RWPE2 (cell line): ENCODE results near the gene APCDD1L.
"Not testable (repeated sequence)": the region's sequence is repeated elsewhere in the genome, so short reads cannot be mapped to it uniquely, and the experiment has no call there.

Experiments used
- ATAC-seq: fragments of 200-7000 bp; cut with Tn5 transposase; 3 replicates; pipeline ENCODE4 v1.9.1; 2021; ENCODE audit warnings: low read depth
- DNase-seq: peaks from one replicate; pipeline ENCODE4 v3.0.0-alpha.2; 2020; ENCODE audit warnings: low spot score
- H3K27ac ChIP-seq: fragments of 450-650 bp; 2 replicates; pipeline ENCODE4 v1.5.1; 2017; ENCODE audit warnings: mild to moderate bottlenecking; ENCODE audit not compliant: poor library complexity, severe bottlenecking
- H3K27me3 ChIP-seq: fragments of 250-450 bp; sonication (Bioruptor Pico); 2 replicates; pipeline ENCODE4 v1.5.1; 2021; ENCODE audit warnings: mild to moderate bottlenecking, moderate library complexity; ENCODE audit not compliant: insufficient read depth, poor library complexity, severe bottlenecking
- H3K36me3 ChIP-seq: fragments of 250-450 bp; sonication (Bioruptor Pico); 2 replicates; pipeline ENCODE4 v1.5.1; 2020; ENCODE audit warnings: low read depth, mild to moderate bottlenecking, moderate library complexity
- H3K4me1 ChIP-seq: fragments of 250-450 bp; sonication (Bioruptor Pico); 2 replicates; pipeline ENCODE4 v1.5.1; 2021; ENCODE audit warnings: mild to moderate bottlenecking, moderate library complexity; ENCODE audit not compliant: insufficient read depth, poor library complexity, severe bottlenecking
- H3K4me3 ChIP-seq: fragments of 250-450 bp; sonication (Bioruptor Pico); 2 replicates; pipeline ENCODE4 v1.5.1; 2021; ENCODE audit warnings: mild to moderate bottlenecking, moderate library complexity; ENCODE audit not compliant: severe bottlenecking
- H3K9me3 ChIP-seq: fragments of 250-450 bp; sonication (Bioruptor Pico); 2 replicates; pipeline ENCODE4 v1.5.1; 2021; ENCODE audit warnings: mild to moderate bottlenecking, moderate library complexity; ENCODE audit not compliant: severe bottlenecking
- CTCF ChIP-seq: fragments of 450-650 bp; IDR thresholded peaks from one replicate; pipeline ENCODE4 v1.5.1; 2017; ENCODE audit warnings: mild to moderate bottlenecking, moderate library complexity; ENCODE audit not compliant: poor library complexity, severe bottlenecking

APCDD1L gene

GRCh38 chr20:58511364-58511763 lies 3.8 kb downstream of the APCDD1L start:
- ATAC-seq, result peak; percentile 20; the same call in 1 of the 3 replicates
- peak; percentile 6 for DNase-seq

DNA sequence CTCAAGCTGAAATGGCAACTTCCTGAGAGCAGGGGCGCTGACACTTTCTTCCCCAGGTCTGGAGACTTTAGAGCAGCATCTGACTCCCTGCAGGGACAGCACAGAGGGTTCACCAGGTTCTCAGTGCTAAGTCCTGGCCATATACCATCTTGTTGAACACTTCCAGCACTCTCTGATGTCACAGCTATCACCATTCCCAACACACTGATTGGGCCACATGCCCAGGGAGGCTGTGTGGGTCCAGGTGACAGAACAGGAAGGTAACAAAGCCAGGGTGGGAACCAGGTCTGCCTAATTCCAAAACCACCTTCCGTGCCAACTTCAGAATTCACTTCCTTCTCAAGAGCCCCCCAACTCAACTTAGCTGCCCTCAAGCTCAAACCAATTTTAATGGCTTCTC lies 4.3 kb downstream of the APCDD1L start:
- Histone ChIP-seq H3K4me3 (no peak overlapping the region), H3K27ac (no peak overlapping the region), H3K9me3 (peaks cover 3% of the 10 kb centered on the region), H3K36me3 (no peaks in the 10 kb centered on the region), H3K27me3 (peaks cover 13% of the 10 kb centered on the region), H3K4me1 (peaks cover 4% of the 10 kb centered on the region)
- DNase-seq (peak; percentile 45), ATAC-seq (no peak)
- TF ChIP-seq CTCF, result no peak

More at GRCh38 chr20:58511364-58511763, 3.8 kb downstream of the APCDD1L start:
- H3K36me3 ChIP-seq, result no peaks in the 10 kb centered on the region
- H3K9me3 ChIP-seq, result peaks cover 3% of the 10 kb centered on the region
- H3K27me3 ChIP-seq, result peaks cover 17% of the 10 kb centered on the region
- no peak for TF ChIP-seq CTCF
- no peak overlapping the region for H3K4me3 ChIP-seq
- H3K27ac ChIP-seq, result no peak overlapping the region
- peaks cover 4% of the 10 kb centered on the region for H3K4me1 ChIP-seq

- TF ChIP-seq CTCF, result no peak
- no peak for ATAC-seq
- no peak overlapping the region for H3K4me3 ChIP-seq
- H3K36me3 ChIP-seq, result no peaks in the 10 kb centered on the region
- DNase-seq, result peak; percentile 75
- H3K27ac ChIP-seq, result no peak overlapping the region
- no peaks in the 10 kb centered on the region for H3K27me3 ChIP-seq
- peaks cover 10% of the 10 kb centered on the region for H3K9me3 ChIP-seq
- H3K4me1 ChIP-seq, result no peaks in the 10 kb centered on the region
These were observed 6.3 kb downstream of the APCDD1L start for GRCh38 chr20:58508762-58509395.

GRCh38 chr20:58506999-58507398 lies 8.2 kb downstream of the APCDD1L start:
- H3K27me3 ChIP-seq, H3K36me3 ChIP-seq, H3K4me3 ChIP-seq, H3K9me3 ChIP-seq, ATAC-seq, DNase-seq, H3K27ac ChIP-seq, H3K4me1 ChIP-seq: not testable (repeated sequence)

- no peak for DNase-seq
- H3K27me3 ChIP-seq, result no peaks in the 10 kb centered on the region
- no peak for ATAC-seq
- H3K4me1 ChIP-seq, result no peaks in the 10 kb centered on the region
- H3K27ac ChIP-seq, result no peak overlapping the region
- H3K4me3 ChIP-seq, result no peak overlapping the region
- no peak for TF ChIP-seq CTCF
- peaks cover 10% of the 10 kb centered on the region for H3K9me3 ChIP-seq
- H3K36me3 ChIP-seq, result no peaks in the 10 kb centered on the region
These were observed 10.6 kb downstream of the APCDD1L start for GRCh38 chr20:58504566-58504965.
